ENCODE results near the gene RENBP.

GRCh38 chrX:153925387-153925738 lies 19.1 kb downstream of the RENBP start:
- TF ChIP-seq, protein P1, sequence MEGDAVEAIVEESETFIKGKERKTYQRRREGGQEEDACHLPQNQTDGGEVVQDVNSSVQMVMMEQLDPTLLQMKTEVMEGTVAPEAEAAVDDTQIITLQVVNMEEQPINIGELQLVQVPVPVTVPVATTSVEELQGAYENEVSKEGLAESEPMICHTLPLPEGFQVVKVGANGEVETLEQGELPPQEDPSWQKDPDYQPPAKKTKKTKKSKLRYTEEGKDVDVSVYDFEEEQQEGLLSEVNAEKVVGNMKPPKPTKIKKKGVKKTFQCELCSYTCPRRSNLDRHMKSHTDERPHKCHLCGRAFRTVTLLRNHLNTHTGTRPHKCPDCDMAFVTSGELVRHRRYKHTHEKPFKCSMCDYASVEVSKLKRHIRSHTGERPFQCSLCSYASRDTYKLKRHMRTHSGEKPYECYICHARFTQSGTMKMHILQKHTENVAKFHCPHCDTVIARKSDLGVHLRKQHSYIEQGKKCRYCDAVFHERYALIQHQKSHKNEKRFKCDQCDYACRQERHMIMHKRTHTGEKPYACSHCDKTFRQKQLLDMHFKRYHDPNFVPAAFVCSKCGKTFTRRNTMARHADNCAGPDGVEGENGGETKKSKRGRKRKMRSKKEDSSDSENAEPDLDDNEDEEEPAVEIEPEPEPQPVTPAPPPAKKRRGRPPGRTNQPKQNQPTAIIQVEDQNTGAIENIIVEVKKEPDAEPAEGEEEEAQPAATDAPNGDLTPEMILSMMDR (conservative IDR thresholded peaks at IDR 0.05; ENCODE audit: low read length), result no peak
- no peak for TF ChIP-seq EZH2phosphoT487 (IDR thresholded peaks at IDR 0.05; ENCODE audit: borderline replicate concordance)
